GM19455 (cell line): ENCODE measurements around the gene FAM118A.
"Not testable (repeated sequence)": the region's sequence is repeated elsewhere in the genome, so short reads cannot be mapped to it uniquely, and the experiment has no call there.

ENCODE experiments used
- ATAC-seq: cut with Tn5 transposase; IDR thresholded peaks from one replicate; pipeline ENCODE4 v1.9.1; 2021; ENCODE audit not compliant: unreplicated experiment

Gene FAM118A

DNA sequence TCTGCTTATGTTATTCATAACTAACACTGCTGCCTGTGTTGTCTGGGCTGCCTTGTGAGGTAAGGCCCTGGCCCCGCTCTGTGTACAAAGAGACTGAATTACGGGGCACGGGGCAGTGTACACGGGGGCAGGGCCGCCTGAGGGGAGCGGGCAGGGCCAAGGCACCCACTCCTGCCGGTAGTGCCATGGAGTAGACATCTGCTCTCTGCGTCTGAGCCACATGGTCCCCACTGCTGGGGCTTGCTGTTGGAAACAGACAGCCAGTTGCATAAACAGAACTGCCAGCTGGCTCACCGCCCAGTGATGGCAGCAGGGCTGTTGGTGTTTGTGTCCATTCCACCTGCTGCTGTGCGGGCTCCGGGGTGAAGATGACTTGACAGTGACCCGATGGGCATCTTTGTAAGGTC lies 19.8 kb downstream of the FAM118A start:
- ATAC-seq: no peak

- ATAC-seq: no peak
Observed at GRCh38 chr22:45330548-45330947, 20.8 kb downstream of the FAM118A start.

- ATAC-seq: no peak
Observed at GRCh38 chr22:45331486-45331885, 21.8 kb downstream of the FAM118A start.

- ATAC-seq: no peak
Observed at GRCh38 chr22:45332001-45332400, 22.3 kb downstream of the FAM118A start.

GRCh38 chr22:45334068-45334467 lies 24.3 kb downstream of the FAM118A start:
- ATAC-seq: no peak

- ATAC-seq: no peak
Observed at GRCh38 chr22:45334528-45334927, 24.8 kb downstream of the FAM118A start.

DNA sequence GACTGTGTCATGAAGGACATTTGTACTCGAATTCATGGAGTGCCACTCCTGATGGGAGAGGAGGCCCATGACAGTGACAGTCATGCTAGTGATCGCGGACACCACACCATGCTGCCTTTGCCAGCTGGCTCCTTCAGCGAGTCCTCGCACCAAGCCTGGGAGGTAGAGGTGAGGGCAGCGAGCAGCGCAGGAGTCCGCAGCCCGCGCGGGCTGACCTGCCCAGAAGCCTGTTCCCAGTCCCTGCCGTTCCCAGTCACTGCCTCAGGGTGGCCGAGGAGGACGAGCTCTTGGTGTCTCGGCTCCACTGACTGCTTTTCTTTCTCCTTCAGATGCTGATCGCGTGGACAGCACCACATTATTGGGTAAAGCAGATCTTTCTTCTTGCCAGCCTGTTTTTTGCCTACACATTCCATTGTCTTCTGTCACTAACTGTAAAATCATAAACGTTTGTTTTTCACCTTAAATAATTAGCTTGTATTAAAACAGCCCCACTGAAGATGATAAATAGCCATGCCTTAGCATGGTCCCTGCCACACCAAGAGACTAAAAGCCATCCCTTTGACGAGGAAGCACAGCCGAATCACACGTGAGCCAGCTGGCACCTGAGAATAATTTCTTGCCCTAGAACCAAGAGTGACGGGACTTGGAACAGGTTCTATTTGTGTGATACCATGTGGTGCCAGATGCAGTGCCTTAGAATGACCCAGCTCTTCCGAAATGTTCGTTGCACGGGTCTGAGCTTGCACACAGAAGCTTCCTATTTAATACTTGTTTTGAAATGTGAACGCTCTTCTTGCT lies 25.5 kb downstream of the FAM118A start:
- no peak for ATAC-seq

DNA sequence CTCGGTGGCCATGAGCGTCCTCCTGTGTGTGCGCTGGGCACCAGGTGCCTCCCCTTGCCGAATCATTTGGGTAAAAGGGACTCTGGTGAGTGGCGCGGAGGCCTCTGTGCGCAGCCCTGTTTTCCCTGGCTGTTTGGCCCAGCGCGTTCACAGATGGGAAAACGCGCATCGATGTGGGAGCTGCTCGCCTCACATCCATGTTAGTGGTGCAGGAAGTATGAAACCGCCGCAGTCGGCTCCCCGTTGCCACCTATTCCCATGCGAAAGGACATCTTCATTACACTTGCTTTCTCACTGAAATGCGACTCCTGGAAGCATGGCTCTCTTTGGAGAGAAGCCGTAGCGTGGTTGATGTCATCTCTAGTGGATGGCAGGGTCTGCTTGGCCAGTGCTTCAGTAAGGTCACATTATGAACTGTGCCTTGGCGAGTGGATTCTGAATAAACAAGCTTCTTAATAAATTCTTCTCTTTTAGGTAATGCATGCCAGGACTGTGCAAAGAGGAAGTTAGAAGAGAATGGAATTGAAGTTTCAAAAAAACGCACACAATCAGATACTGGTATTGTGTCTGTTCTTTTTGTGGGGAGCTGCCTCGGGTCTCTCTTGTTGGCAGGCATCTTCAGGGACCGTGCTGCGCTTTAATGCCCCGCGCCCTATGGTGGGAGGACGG lies 26.3 kb downstream of the FAM118A start:
- ATAC-seq: no peak

GRCh38 chr22:45336971-45337431 lies 27.3 kb downstream of the FAM118A start:
- no peak for ATAC-seq

DNA sequence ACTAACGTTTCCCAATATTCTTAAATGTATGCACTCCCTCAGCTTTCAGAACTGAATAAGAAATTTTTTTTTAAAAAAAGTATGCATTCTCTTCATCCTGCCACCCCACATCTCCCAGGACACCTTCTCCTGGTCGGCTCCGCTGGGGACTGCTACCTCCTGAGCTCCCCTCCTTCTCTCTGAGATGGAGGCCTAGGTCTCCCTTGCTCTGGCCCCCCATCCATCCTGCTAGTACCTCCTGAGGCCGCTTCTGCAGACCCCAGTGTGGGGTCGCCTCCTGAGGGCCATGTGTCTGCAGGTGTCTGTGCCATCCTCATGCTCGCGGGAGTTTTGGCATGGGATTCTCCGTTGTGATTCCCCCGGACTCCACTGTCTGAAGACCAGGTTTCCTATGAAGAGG lies 27.8 kb downstream of the FAM118A start:
- no peak for ATAC-seq

GRCh38 chr22:45338795-45339194 lies 29.1 kb downstream of the FAM118A start:
- no peak for ATAC-seq

GRCh38 chr22:45340323-45340722 lies 30.6 kb downstream of the FAM118A start:
- no peak for ATAC-seq

- no peak for ATAC-seq
Observed at GRCh38 chr22:45341498-45341897, 31.8 kb downstream of the FAM118A start.

GRCh38 chr22:45343143-45343542 lies 33.4 kb downstream of the FAM118A start:
- ATAC-seq: no peak

DNA sequence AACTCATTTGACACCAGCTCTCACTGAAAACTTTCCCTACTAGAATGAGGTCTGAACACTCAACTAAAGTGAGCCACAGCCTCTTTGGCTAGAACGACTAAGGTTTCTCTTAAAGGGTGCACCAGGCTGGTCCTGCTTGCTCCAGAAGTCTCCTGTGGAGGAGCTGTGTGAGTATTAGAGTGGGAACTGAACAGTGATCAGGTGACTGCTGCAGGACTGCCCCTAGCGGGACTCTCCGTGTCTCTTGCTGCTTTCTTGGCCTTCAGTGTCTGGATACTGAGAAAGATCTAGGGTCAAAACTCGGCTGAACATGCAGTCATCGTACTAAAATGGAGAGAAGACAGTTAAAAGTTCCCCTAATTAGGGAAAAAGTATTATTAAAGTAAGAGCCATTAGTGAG lies 34.6 kb downstream of the FAM118A start:
- no peak for ATAC-seq

GRCh38 chr22:45349916-45350315 lies 40.2 kb downstream of the FAM118A start:
- ATAC-seq: no peak

DNA sequence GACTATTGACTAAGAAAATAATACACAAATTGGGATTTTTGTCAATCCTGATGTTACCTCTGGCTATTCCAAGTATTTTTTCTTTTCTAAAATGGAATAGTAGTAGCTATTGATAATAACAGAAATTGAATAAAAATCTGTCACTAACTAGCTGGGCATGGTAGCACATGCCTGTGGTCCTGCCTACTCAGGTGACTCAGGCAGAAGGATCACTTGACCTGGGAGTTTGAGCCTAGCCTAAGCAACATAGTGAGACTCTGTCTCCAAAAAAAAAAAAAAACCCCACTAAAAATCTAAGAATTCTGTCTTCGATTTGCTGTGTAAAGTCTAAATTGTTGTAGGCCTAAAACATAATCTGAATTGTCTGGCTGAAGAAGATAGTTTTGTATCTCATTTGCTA lies 42.2 kb downstream of the FAM118A start:
- ATAC-seq: no peak

DNA sequence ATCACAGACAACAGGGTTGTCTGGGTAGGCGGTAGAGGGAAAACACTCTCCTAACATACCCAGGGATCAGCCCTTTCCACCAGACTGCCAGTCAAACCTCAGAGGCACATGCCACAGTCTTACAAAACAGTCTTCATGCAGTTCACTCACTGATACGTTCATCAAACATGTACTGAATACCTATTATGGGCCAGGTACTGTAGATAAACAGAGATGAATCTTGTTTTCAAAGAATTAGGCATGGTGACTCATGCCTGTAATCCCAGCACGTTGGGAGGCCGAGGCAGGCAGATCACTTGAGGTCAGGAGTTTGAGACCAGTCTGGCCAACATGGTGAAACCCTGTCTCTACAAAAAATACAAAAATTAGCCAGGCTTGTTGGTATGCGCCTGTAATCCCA lies 43.0 kb downstream of the FAM118A start:
- not testable (repeated sequence) for ATAC-seq

DNA sequence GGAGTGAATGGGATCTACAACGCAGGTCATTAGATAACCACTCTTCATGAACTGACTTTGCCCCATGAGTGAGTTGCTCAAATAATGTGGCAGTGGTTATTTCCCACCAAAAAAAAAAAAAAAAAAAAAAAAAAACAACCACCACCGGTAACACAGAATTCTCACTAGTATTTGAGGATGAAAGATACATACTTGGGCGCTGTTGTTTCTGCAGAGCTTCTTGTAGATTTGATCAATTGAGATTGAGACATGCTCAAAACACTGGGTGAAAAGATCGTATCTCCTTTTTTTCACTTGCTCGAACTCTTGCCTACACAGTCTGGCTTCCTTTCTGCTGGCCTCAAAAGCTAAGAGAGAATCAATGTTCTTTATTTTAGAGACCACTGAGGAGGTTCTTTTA lies 44.1 kb downstream of the FAM118A start:
- no peak for ATAC-seq

GRCh38 chr22:45357490-45357889 lies 47.8 kb downstream of the FAM118A start:
- no peak for ATAC-seq

- no peak for ATAC-seq
Observed at GRCh38 chr22:45358127-45358526, 48.4 kb downstream of the FAM118A start.

GRCh38 chr22:45359627-45360026 lies 49.9 kb downstream of the FAM118A start:
- ATAC-seq: no peak
